IMR-90 (cell line): ENCODE data around the gene PRPF40B. TPM values are rescaled to one million over a fixed set of nuclear protein-coding genes. Genes with fewer than 3 reads are reported as not detected.

Experiments
- ATAC-seq: fragments of 200-7000 bp; cut with Tn5 transposase; 2 replicates; pipeline ENCODE4 v1.9.1; 2020; ENCODE audit warnings: low read depth, mild to moderate bottlenecking, moderate library complexity
- BruUV-seq: library from RNA; stranded (reverse); fragments of 400-500 nt; replicated peaks from 2 replicates; lab custom pipeline; 2021; lab: Mats Ljungman, UMichigan
- CTCF ChIA-PET: fragments of 300-600 bp; formaldehyde crosslinking; extraction: SDS; loops from one replicate; lab custom pipeline; 2021; ENCODE audit warnings: antibody characterized with exemption; lab: Yijun Ruan, JAX
- POLR2A ChIA-PET: fragments of 300-600 bp; sonication (Branson Sonifier 250); formaldehyde crosslinking; loops from one replicate; lab custom pipeline; 2022; ENCODE audit warnings: antibody characterized with exemption; ENCODE audit not compliant: unreplicated experiment; lab: Charles Lee
- DNase-seq: peaks from one replicate; pipeline ENCODE4 v3.0.0; 2013
- H2AFZ ChIP-seq: replicated peaks from 2 replicates; pipeline ENCODE3; 2013; ENCODE audit warnings: low read length, mild to moderate bottlenecking; ENCODE audit not compliant: poor library complexity
- H2AK5ac ChIP-seq: 2 replicates; pipeline ENCODE4 v1.6.1; 2013; ENCODE audit warnings: low read depth, low read length, inconsistent platforms
- H2AK9ac ChIP-seq: replicated peaks from 2 replicates; pipeline ENCODE3; 2013; ENCODE audit warnings: mild to moderate bottlenecking, low read depth, low read length, moderate library complexity; ENCODE audit not compliant: poor library complexity
- H2BK120ac ChIP-seq: 2 replicates; pipeline ENCODE4 v1.6.1; 2013; ENCODE audit warnings: low read depth, low read length, inconsistent platforms
- H2BK15ac ChIP-seq: 3 replicates; pipeline ENCODE4 v1.6.1; 2013; ENCODE audit warnings: low read depth, low read length, inconsistent platforms
- H2BK20ac ChIP-seq: 2 replicates; pipeline ENCODE4 v1.6.1; 2013; ENCODE audit warnings: low read depth, mild to moderate bottlenecking, inconsistent platforms, low read length, moderate library complexity
- H2BK5ac ChIP-seq: 2 replicates; pipeline ENCODE4 v1.6.1; 2013; ENCODE audit warnings: mild to moderate bottlenecking, low read depth, low read length, inconsistent platforms; ENCODE audit not compliant: poor library complexity, severe bottlenecking
- H3K14ac ChIP-seq: replicated peaks from 2 replicates; pipeline ENCODE4 v1.6.1; 2013; ENCODE audit warnings: low read depth, low read length, inconsistent platforms
- H3K18ac ChIP-seq: 2 replicates; pipeline ENCODE4 v1.6.1; 2013; ENCODE audit warnings: low read depth, low read length, control low read depth
- H3K23ac ChIP-seq: 2 replicates; pipeline ENCODE4 v1.6.1; 2013; ENCODE audit warnings: low read depth, low read length, inconsistent platforms
- H3K27ac ChIP-seq: 2 replicates; pipeline ENCODE4 v1.5.1; 2013; ENCODE audit warnings: mild to moderate bottlenecking, control low read depth, low read length; ENCODE audit not compliant: insufficient read depth
- H3K27me3 ChIP-seq: 2 replicates; pipeline ENCODE4 v1.6.1; 2013; ENCODE audit warnings: low read length; ENCODE audit not compliant: control insufficient read depth, insufficient read depth
- H3K36me3 ChIP-seq: 2 replicates; pipeline ENCODE4 v1.6.1; 2013; ENCODE audit warnings: low read length, mixed read lengths; ENCODE audit not compliant: control insufficient read depth, insufficient read depth
- H3K4ac ChIP-seq: 2 replicates; pipeline ENCODE4 v1.6.1; 2013; ENCODE audit warnings: low read depth, low read length, inconsistent platforms
- H3K4me1 ChIP-seq: 2 replicates; pipeline ENCODE4 v1.6.1; 2013; ENCODE audit warnings: low read length, mixed read lengths; ENCODE audit not compliant: control insufficient read depth, insufficient read depth
- H3K4me2 ChIP-seq: 2 replicates; pipeline ENCODE4 v1.6.1; 2013; ENCODE audit warnings: low read depth, mild to moderate bottlenecking, control low read depth, low read length, moderate library complexity
- H3K4me3 ChIP-seq: 2 replicates; pipeline ENCODE4 v1.5.1; 2013; ENCODE audit warnings: low read depth, mild to moderate bottlenecking, control low read depth, low read length, moderate library complexity; ENCODE audit not compliant: insufficient read depth
- H3K56ac ChIP-seq: 2 replicates; pipeline ENCODE4 v1.6.1; 2013; ENCODE audit warnings: low read length, inconsistent platforms; ENCODE audit not compliant: insufficient read depth; ENCODE audit errors: extremely low read depth
- H3K79me1 ChIP-seq, 2 experiments: 2 replicates each; pipeline ENCODE4 v1.6.1; 2013; ENCODE audit warnings: low read length in 2 of 2, inconsistent platforms in 1 of 2, low read depth in 1 of 2
- H3K9ac ChIP-seq: 2 replicates; pipeline ENCODE4 v1.6.1; 2013; ENCODE audit warnings: low read depth, low read length, control low read depth
- H3K9me1 ChIP-seq: 2 replicates; pipeline ENCODE4 v1.6.1; 2013; ENCODE audit warnings: low read length, inconsistent platforms; ENCODE audit not compliant: insufficient read depth
- H3K9me3 ChIP-seq: 2 replicates; pipeline ENCODE4 v1.6.1; 2013; ENCODE audit warnings: low read length; ENCODE audit not compliant: control insufficient read depth, insufficient read depth
- H4K20me1 ChIP-seq: 2 replicates; pipeline ENCODE4 v1.6.1; 2013; ENCODE audit warnings: low read length, inconsistent platforms; ENCODE audit not compliant: insufficient read depth
- H4K5ac ChIP-seq: 2 replicates; pipeline ENCODE4 v1.6.1; 2013; ENCODE audit warnings: mild to moderate bottlenecking, low read depth, low read length, control low read depth
- H4K8ac ChIP-seq, 2 experiments: 2 replicates each; pipeline ENCODE4 v1.6.1; 2013; ENCODE audit warnings: low read depth in 2 of 2, low read length in 2 of 2, control low read depth in 1 of 2, inconsistent platforms in 1 of 2
- H4K91ac ChIP-seq: 2 replicates; pipeline ENCODE4 v1.6.1; 2013; ENCODE audit warnings: low read depth, low read length, inconsistent platforms; ENCODE audit not compliant: insufficient read depth
- FOS ChIP-seq: fragments of 150-350 bp; IDR thresholded peaks from 2 replicates; pipeline ENCODE4 v1.6.1; 2016; ENCODE audit warnings: low read depth, low read length
- MXI1 ChIP-seq: IDR thresholded peaks from 2 replicates; pipeline ENCODE4 v1.6.1; 2012; ENCODE audit warnings: low read depth, mild to moderate bottlenecking, low read length, moderate library complexity, borderline replicate concordance
- RAD21 ChIP-seq: IDR thresholded peaks from 2 replicates; pipeline ENCODE4 v1.6.1; 2012; ENCODE audit warnings: low read length, improper control_type of control experiment
- SMC3 ChIP-seq: fragments of 150-350 bp; IDR thresholded peaks from 2 replicates; pipeline ENCODE4 v1.6.1; 2016; ENCODE audit warnings: low read depth, mild to moderate bottlenecking, antibody characterized with exemption, low read length, moderate library complexity
- USF2 ChIP-seq: fragments of 150-350 bp; IDR thresholded peaks from 2 replicates; pipeline ENCODE4 v1.6.1; 2017; ENCODE audit warnings: mild to moderate bottlenecking, antibody characterized with exemption, low read length, low read depth
- WGBS, 2 experiments: methylation state at CpG; one replicate each; pipeline versions ENCODE4 v1.1.5 to v1.1.7; 2013; ENCODE audit warnings: missing lambda C conversion rate in 2 of 2; ENCODE audit not compliant: insufficient read length in 1 of 2; ENCODE audit errors: extremely low coverage in 2 of 2; 5-methylcytosine and 5-hydroxymethylcytosine counted together
- dilution Hi-C: fragments of 300-500 bp; cut with HindIII; formaldehyde crosslinking; loops from one replicate; pipeline ENCODE4 v1.14.3; 2018; ENCODE audit warnings: low sequenced_read_pairs; ENCODE audit not compliant: unreplicated experiment
- in situ Hi-C: fragments of 300-500 bp; cut with MboI; formaldehyde crosslinking; loops from 3 replicates; pipeline ENCODE4 v1.14.3; 2019; ENCODE audit warnings: low sequenced_read_pairs, inconsistent platforms, mixed read lengths
- intact Hi-C: fragments of 100-400 bp; cut with micrococcal nuclease; formaldehyde crosslinking; loops from 2 replicates; pipeline ENCODE4 v1.10.0; 2022
- polyA plus RNA-seq, 3 experiments: library from polyadenylated mRNA; depleted of rRNA; stranded (reverse); fragments of >200 nt; gene quantifications; 2 replicates each; pipeline ENCODE4 v1.2.3, GENCODE V29; 2012; ENCODE audit warnings: low replicate concordance in 1 of 3
- total RNA-seq: library from RNA; depleted of rRNA; stranded (reverse); fragments of >200 nt; gene quantifications from 2 replicates; pipeline ENCODE4 v1.2.3, GENCODE V29; 2012

Gene PRPF40B
- total and polyA plus RNA-seq, 2 of the 4 experiments (the other 2 are of a cell fraction) = 5.0 to 11.8 TPM

DNA sequence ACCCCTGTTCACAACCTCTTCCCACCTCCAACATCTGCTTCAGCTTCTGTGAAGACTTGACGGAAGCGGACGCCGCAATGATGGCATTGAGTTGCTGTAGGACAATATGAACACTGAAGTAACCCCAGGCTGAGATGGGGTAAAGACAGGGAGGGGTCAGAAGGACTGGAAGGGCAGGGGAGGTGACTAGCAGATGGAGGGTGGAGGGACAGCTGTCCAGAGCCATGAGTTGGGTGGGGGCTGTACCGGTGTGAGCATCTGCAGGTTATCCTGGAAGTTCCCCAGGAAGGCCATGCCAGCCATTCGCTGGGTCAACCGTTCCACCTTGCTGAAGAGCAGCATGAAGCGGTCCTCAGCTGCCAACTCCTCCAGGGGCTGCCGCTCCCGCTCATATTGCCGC lies 26.1 kb downstream of the PRPF40B start:
- Histone ChIP-seq H4K8ac (no peak overlapping the region), H3K4ac (no peak overlapping the region), H4K5ac (no peak overlapping the region), H3K9ac (no peak overlapping the region), H2BK120ac (no peak overlapping the region), H3K14ac (no peak overlapping the region), H3K36me3 (peaks cover 76% of the 10 kb centered on the region), H3K4me2 (no peak overlapping the region), H3K23ac (no peak overlapping the region), H2BK20ac (no peak overlapping the region), H3K79me1 (0 out of 4 replicates have a peak, but pooled peaks cover 0 to 4% of the 10 kb centered on the region in 2 experiments), H2AFZ (no peak overlapping the region), H2AK9ac (peak overlapping the region; percentile 13), H3K56ac (no peak overlapping the region), H2BK5ac (no peak overlapping the region), H4K20me1 (no peaks in the 10 kb centered on the region), H3K9me1 (0 out of 2 replicates have a peak, but pooled peaks cover 4% of the 10 kb centered on the region), H3K27me3 (no peaks in the 10 kb centered on the region), H2BK15ac (no peak overlapping the region), H3K27ac (no peak overlapping the region), H3K18ac (no peak overlapping the region), H3K4me3 (no peak overlapping the region), H4K91ac (no peak overlapping the region), H3K4me1 (no peaks in the 10 kb centered on the region), H3K9me3 (no peaks in the 10 kb centered on the region), H2AK5ac (no peak overlapping the region)
- no peak for DNase-seq
- intact Hi-C loops = no loop called here
- ChIA-PET POLR2A (no interaction called here), CTCF (no interaction called here)
- no TSS peak for BruUV-seq
- in situ Hi-C loops = no loop called here
- dilution Hi-C loops = no loop called here
- TF ChIP-seq USF2 (no peak), SMC3 (no peak), MXI1 (no peak), RAD21 (no peak), FOS (no peak)
- whole genome bisulfite sequencing, 2 experiments = 93% methylated on average over 6 of the region's 11 CpGs; no CpG with 5 or more reads in 1 of the 2 experiments
- ATAC-seq = no peak
